ENCODE measurements around the gene DROSHA.

Gene DROSHA

GRCh38 chr5:31465291-31465690 lies 66.6 kb downstream of the DROSHA start:
- DNase-seq (ENCODE audit: low read depth in 2 of 2): no peak

GRCh38 chr5:31464081-31464480 lies 67.8 kb downstream of the DROSHA start:
- no peak for DNase-seq (ENCODE audit: low read depth in 2 of 2)

GRCh38 chr5:31463351-31463750 lies 68.5 kb downstream of the DROSHA start:
- no peak for DNase-seq (ENCODE audit: low read depth in 2 of 2)

- no peak for DNase-seq (ENCODE audit: low read depth in 2 of 2)
Measured at GRCh38 chr5:31459594-31459993, 72.3 kb downstream of the DROSHA start.

GRCh38 chr5:31455172-31455571 lies 76.7 kb downstream of the DROSHA start:
- no peak for DNase-seq (ENCODE audit: low read depth in 2 of 2)

GRCh38 chr5:31453522-31453921 lies 78.4 kb downstream of the DROSHA start:
- DNase-seq (ENCODE audit: low read depth in 2 of 2): no peak

- DNase-seq (ENCODE audit: low read depth in 2 of 2): no peak
Measured at GRCh38 chr5:31452314-31452713, 79.6 kb downstream of the DROSHA start.

- DNase-seq (ENCODE audit: low read depth in 2 of 2): no peak
Measured at GRCh38 chr5:31449962-31450361, 81.9 kb downstream of the DROSHA start.

GRCh38 chr5:31449174-31449573 lies 82.7 kb downstream of the DROSHA start:
- DNase-seq (ENCODE audit: low read depth in 2 of 2): peak; percentile 74 to 80

- DNase-seq (ENCODE audit: low read depth in 2 of 2): no peak
Measured at GRCh38 chr5:31445041-31445600, 86.8 kb downstream of the DROSHA start.

GRCh38 chr5:31443572-31443971 lies 88.3 kb downstream of the DROSHA start:
- DNase-seq (ENCODE audit: low read depth in 2 of 2): no peak

- no peak for DNase-seq (ENCODE audit: low read depth in 2 of 2)
Measured at GRCh38 chr5:31442058-31442745, 89.7 kb downstream of the DROSHA start.

GRCh38 chr5:31436851-31437250 lies 95.0 kb downstream of the DROSHA start:
- no peak for DNase-seq (ENCODE audit: low read depth in 2 of 2)

- no peak for DNase-seq (ENCODE audit: low read depth in 2 of 2)
Measured at GRCh38 chr5:31435730-31436129, 96.2 kb downstream of the DROSHA start.

GRCh38 chr5:31434898-31435297 lies 97.0 kb downstream of the DROSHA start:
- no peak for DNase-seq (ENCODE audit: low read depth in 2 of 2)

- DNase-seq (ENCODE audit: low read depth in 2 of 2): no peak
Measured at GRCh38 chr5:31433229-31433628, 98.7 kb downstream of the DROSHA start.

GRCh38 chr5:31427724-31428309 lies 104.1 kb downstream of the DROSHA start:
- no peak for DNase-seq (ENCODE audit: low read depth in 2 of 2)

GRCh38 chr5:31427013-31427723 lies 104.7 kb downstream of the DROSHA start:
- no peak for DNase-seq (ENCODE audit: low read depth in 2 of 2)

GRCh38 chr5:31421806-31422586 lies 109.9 kb downstream of the DROSHA start:
- DNase-seq (ENCODE audit: low read depth in 2 of 2): no peak

GRCh38 chr5:31417512-31417911 lies 114.4 kb downstream of the DROSHA start:
- DNase-seq (ENCODE audit: low read depth in 2 of 2): no peak

- no peak for DNase-seq (ENCODE audit: low read depth in 2 of 2)
Measured at GRCh38 chr5:31416547-31416946, 115.3 kb downstream of the DROSHA start.

- no peak for DNase-seq (ENCODE audit: low read depth in 2 of 2)
Measured at GRCh38 chr5:31415960-31416359, 115.9 kb downstream of the DROSHA start.

Measured in fibroblast of skin of left biceps (primary cell).